Measurements from ENCODE around the gene GRAMD1A. TPM values are rescaled to one million over a fixed set of nuclear protein-coding genes. Genes with fewer than 3 reads are reported as not detected.

Gene GRAMD1A
- polyA plus RNA-seq (2013), result 78.3 TPM

- Histone ChIP-seq H3K4me3 (ENCODE audit: control insufficient read depth in 1 of 7, extremely low read depth in 1 of 7, insufficient read depth in 4 of 7, low read depth in 2 of 7, low read length in 6 of 7) (peak within 1 kb of the TSS; percentile 50 to 85 (median 75)), H3K4me1 (ENCODE audit: control extremely low read depth in 1 of 4, control insufficient read depth in 4 of 4, insufficient read depth in 4 of 4, low read length in 3 of 4) (peaks cover 25 to 88% (median 79%) of the 10 kb centered on the region in 4 experiments), H3K27me3 (replicated peaks in 2 of 5; ENCODE audit: control insufficient read depth in 4 of 5, insufficient read depth in 5 of 5, low read length in 4 of 5) (no peaks in the 10 kb centered on the region), H3K9me3 (ENCODE audit: control extremely low read depth in 1 of 5, control insufficient read depth in 4 of 5, insufficient read depth in 2 of 5, low read depth in 1 of 5, low read length in 4 of 5) (peaks cover 0 to 4% (median 0%) of the 10 kb centered on the region in 5 experiments), H3K27ac (ENCODE audit: insufficient read depth in 1 of 2, low read depth in 1 of 2, low read length in 2 of 2, poor library complexity in 1 of 2, severe bottlenecking in 2 of 2) (peak within 1 kb of the TSS; percentile 83 to 93), H3K36me3 (ENCODE audit: control insufficient read depth in 4 of 4, insufficient read depth in 4 of 4, low read length in 3 of 4) (peaks cover 0 to 20% (median 12%) of the 10 kb centered on the region in 4 experiments)
- ChIA-PET POLR2A (interaction anchor here (0.7 to 3.2 kb wide), 6 partner anchors 14 to 44 kb away, joined by 3 to 13 read pairs (median 4); partner anchors contain the start of genes SCN1B and ZNF792), CTCF (interaction anchor here (0.6 to 3.1 kb wide), 5 partner anchors 9 to 180 kb away, joined by 3 to 10 read pairs (median 3); no protein-coding TSS in a partner anchor)
- WGBS (ENCODE audit: insufficient coverage), result under 1% methylated on average over 21 of the region's 45 CpGs
- peak; percentile 63 to 82 (median 73) for DNase-seq
These were observed at the start of gene GRAMD1A for GRCh38 chr19:34999498-35000337. Gene GRAMD1A (plus strand): TSS chr19:35000323. CDS start chr19:35000479, 156 bp downstream.

DNA sequence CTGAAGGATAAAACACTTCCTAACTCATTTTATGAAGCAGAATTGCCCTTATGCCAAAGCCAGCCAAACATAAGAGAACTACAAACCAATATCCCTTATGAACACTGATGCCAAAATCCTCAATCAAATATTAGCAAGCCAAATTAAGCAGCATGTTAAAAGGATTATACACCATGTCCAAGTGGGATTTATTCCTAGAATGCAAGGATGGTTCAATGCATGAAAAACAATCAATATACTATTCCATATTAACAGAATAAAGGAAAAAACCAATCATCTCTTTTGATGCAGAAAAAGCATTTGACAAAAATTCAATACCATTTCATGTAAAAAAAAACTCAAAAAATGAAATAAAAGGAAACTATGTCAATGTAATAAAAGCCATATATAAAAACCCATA lies 47.0 kb upstream of the GRAMD1A start:
- Histone ChIP-seq H3K36me3 (ENCODE audit: control insufficient read depth in 4 of 4, insufficient read depth in 4 of 4, low read length in 3 of 4) (peaks cover 31 to 85% (median 36%) of the 10 kb centered on the region in 4 experiments), H3K4me3 (ENCODE audit: control insufficient read depth in 1 of 7, extremely low read depth in 1 of 7, insufficient read depth in 4 of 7, low read depth in 2 of 7, low read length in 6 of 7) (no peak overlapping the region), H3K9me3 (ENCODE audit: control extremely low read depth in 1 of 5, control insufficient read depth in 4 of 5, insufficient read depth in 2 of 5, low read depth in 1 of 5, low read length in 4 of 5) (peaks cover 30 to 91% (median 41%) of the 10 kb centered on the region in 5 experiments), H3K27ac (ENCODE audit: insufficient read depth in 1 of 2, low read depth in 1 of 2, low read length in 2 of 2, poor library complexity in 1 of 2, severe bottlenecking in 2 of 2) (no peak overlapping the region), H3K27me3 (replicated peaks in 2 of 5; ENCODE audit: control insufficient read depth in 4 of 5, insufficient read depth in 5 of 5, low read length in 4 of 5) (no peaks in the 10 kb centered on the region), H3K4me1 (ENCODE audit: control extremely low read depth in 1 of 4, control insufficient read depth in 4 of 4, insufficient read depth in 4 of 4, low read length in 3 of 4) (no peaks in the 10 kb centered on the region)
- CTCF ChIA-PET, result no interaction called here
- POLR2A ChIA-PET, result no interaction called here
- peak in 1 of 3 donors; percentile 41 for DNase-seq

DNA sequence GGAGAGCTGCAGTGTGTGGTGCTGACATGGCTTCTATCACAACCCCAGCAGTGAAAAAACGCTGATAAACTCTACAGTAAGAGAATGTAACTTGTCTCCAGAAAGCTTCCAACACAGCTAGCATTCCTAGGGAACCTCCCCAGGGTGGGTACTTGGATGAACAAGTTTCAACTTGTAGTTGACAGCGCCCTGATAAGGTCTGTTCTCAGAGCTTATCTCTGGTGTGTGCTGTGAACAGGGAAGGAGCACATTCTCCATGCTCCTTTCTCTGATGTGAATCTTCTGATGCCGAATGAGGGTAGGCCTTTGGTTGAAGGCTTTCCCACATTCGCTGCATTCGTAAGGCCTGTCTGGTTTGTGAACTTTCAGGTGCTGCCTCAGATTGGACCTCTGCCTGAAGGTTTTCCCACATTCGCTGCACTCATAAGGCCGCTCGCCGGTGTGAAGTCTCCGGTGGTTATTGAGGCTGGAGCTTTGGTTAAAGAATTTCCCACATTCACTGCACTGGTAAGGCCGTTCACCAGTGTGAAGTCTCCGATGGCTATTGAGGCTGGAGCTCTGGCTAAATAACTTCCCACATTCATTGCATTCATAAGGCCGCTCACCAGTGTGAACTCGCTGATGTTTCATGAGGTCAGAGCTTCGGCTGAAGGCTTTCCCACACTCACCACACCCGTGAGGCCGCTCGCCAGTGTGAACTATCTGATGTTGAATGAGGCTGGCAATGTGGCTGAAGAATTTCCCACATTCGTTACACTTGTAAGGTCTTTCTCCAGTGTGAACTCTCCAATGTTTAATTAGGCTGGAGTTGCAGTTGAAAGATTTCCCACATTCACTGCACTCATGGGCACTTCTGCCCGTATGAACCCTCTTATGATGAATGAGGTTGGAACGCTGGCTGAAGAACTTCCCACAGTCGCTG lies 42.0 kb upstream of the GRAMD1A start:
- ChIA-PET POLR2A (no interaction called here), CTCF (no interaction called here)
- peaks cover 17 to 86% (median 64%) of the 10 kb centered on the region in 5 experiments for H3K9me3 ChIP-seq (ENCODE audit: control extremely low read depth in 1 of 5, control insufficient read depth in 4 of 5, insufficient read depth in 2 of 5, low read depth in 1 of 5, low read length in 4 of 5)
- peaks cover 41 to 82% (median 57%) of the 10 kb centered on the region in 4 experiments for H3K36me3 ChIP-seq (ENCODE audit: control insufficient read depth in 4 of 4, insufficient read depth in 4 of 4, low read length in 3 of 4)
- H3K4me1 ChIP-seq (ENCODE audit: control extremely low read depth in 1 of 4, control insufficient read depth in 4 of 4, insufficient read depth in 4 of 4, low read length in 3 of 4), result peaks cover 4 to 16% (median 13%) of the 10 kb centered on the region in 4 experiments
- 98% methylated on average over 14 of the region's 22 CpGs for WGBS (ENCODE audit: insufficient coverage)
- H3K4me3 ChIP-seq (ENCODE audit: control insufficient read depth in 1 of 7, extremely low read depth in 1 of 7, insufficient read depth in 4 of 7, low read depth in 2 of 7, low read length in 6 of 7), result peak overlapping the region in 2 of 7 experiments; percentile 37 to 62
- no peaks in the 10 kb centered on the region for H3K27me3 ChIP-seq (replicated peaks in 2 of 5; ENCODE audit: control insufficient read depth in 4 of 5, insufficient read depth in 5 of 5, low read length in 4 of 5)
- peak in 1 of 3 donors; percentile 30 for DNase-seq
- no peak overlapping the region for H3K27ac ChIP-seq (ENCODE audit: insufficient read depth in 1 of 2, low read depth in 1 of 2, low read length in 2 of 2, poor library complexity in 1 of 2, severe bottlenecking in 2 of 2)

GRCh38 chr19:34959021-34959420 lies 41.1 kb upstream of the GRAMD1A start:
- ChIA-PET CTCF (no interaction called here), POLR2A (no interaction called here)
- no peaks in the 10 kb centered on the region for H3K27me3 ChIP-seq (replicated peaks in 2 of 5; ENCODE audit: control insufficient read depth in 4 of 5, insufficient read depth in 5 of 5, low read length in 4 of 5)
- H3K27ac ChIP-seq (ENCODE audit: insufficient read depth in 1 of 2, low read depth in 1 of 2, low read length in 2 of 2, poor library complexity in 1 of 2, severe bottlenecking in 2 of 2), result no peak overlapping the region
- DNase-seq, result no peak
- peak overlapping the region in 2 of 7 experiments; percentile 37 to 62 for H3K4me3 ChIP-seq (ENCODE audit: control insufficient read depth in 1 of 7, extremely low read depth in 1 of 7, insufficient read depth in 4 of 7, low read depth in 2 of 7, low read length in 6 of 7)
- H3K36me3 ChIP-seq (ENCODE audit: control insufficient read depth in 4 of 4, insufficient read depth in 4 of 4, low read length in 3 of 4), result peaks cover 36 to 73% (median 57%) of the 10 kb centered on the region in 4 experiments
- H3K9me3 ChIP-seq (ENCODE audit: control extremely low read depth in 1 of 5, control insufficient read depth in 4 of 5, insufficient read depth in 2 of 5, low read depth in 1 of 5, low read length in 4 of 5), result peaks cover 17 to 77% (median 64%) of the 10 kb centered on the region in 5 experiments
- WGBS (ENCODE audit: insufficient coverage), result 67% methylated on average over 3 of the region's 7 CpGs
- H3K4me1 ChIP-seq (ENCODE audit: control extremely low read depth in 1 of 4, control insufficient read depth in 4 of 4, insufficient read depth in 4 of 4, low read length in 3 of 4), result peaks cover 4 to 19% (median 17%) of the 10 kb centered on the region in 4 experiments

GRCh38 chr19:34960103-34960805 lies 39.9 kb upstream of the GRAMD1A start:
- Histone ChIP-seq H3K4me3 (ENCODE audit: control insufficient read depth in 1 of 7, extremely low read depth in 1 of 7, insufficient read depth in 4 of 7, low read depth in 2 of 7, low read length in 6 of 7) (peak overlapping the region in 2 of 7 experiments; percentile 62 to 83), H3K27ac (ENCODE audit: insufficient read depth in 1 of 2, low read depth in 1 of 2, low read length in 2 of 2, poor library complexity in 1 of 2, severe bottlenecking in 2 of 2) (no peak overlapping the region), H3K4me1 (ENCODE audit: control extremely low read depth in 1 of 4, control insufficient read depth in 4 of 4, insufficient read depth in 4 of 4, low read length in 3 of 4) (peaks cover 4 to 22% (median 18%) of the 10 kb centered on the region in 4 experiments), H3K36me3 (ENCODE audit: control insufficient read depth in 4 of 4, insufficient read depth in 4 of 4, low read length in 3 of 4) (peaks cover 33 to 65% (median 57%) of the 10 kb centered on the region in 4 experiments), H3K9me3 (ENCODE audit: control extremely low read depth in 1 of 5, control insufficient read depth in 4 of 5, insufficient read depth in 2 of 5, low read depth in 1 of 5, low read length in 4 of 5) (peaks cover 14 to 69% (median 64%) of the 10 kb centered on the region in 5 experiments), H3K27me3 (replicated peaks in 2 of 5; ENCODE audit: control insufficient read depth in 4 of 5, insufficient read depth in 5 of 5, low read length in 4 of 5) (no peaks in the 10 kb centered on the region)
- POLR2A ChIA-PET, result no interaction called here
- 98% methylated on average over 8 of the region's 8 CpGs for WGBS (ENCODE audit: insufficient coverage)
- DNase-seq, result no peak
- CTCF ChIA-PET, result interaction anchor here (1.0 to 1.2 kb wide), 2 partner anchors 11 to 29 kb away, joined by 3 to 4 read pairs; no protein-coding TSS in a partner anchor

GRCh38 chr19:34960940-34961679 lies 39.0 kb upstream of the GRAMD1A start:
- POLR2A ChIA-PET, result no interaction called here
- CTCF ChIA-PET, result interaction anchor here (0.8 to 1.2 kb wide), 4 partner anchors 11 to 52 kb away, joined by 3 to 4 read pairs (median 3); no protein-coding TSS in a partner anchor
- no peak for DNase-seq
- Histone ChIP-seq H3K4me3 (ENCODE audit: control insufficient read depth in 1 of 7, extremely low read depth in 1 of 7, insufficient read depth in 4 of 7, low read depth in 2 of 7, low read length in 6 of 7) (peak overlapping the region in 3 of 7 experiments; percentile 83 to 94 (median 89)), H3K27me3 (replicated peaks in 2 of 5; ENCODE audit: control insufficient read depth in 4 of 5, insufficient read depth in 5 of 5, low read length in 4 of 5) (no peaks in the 10 kb centered on the region), H3K4me1 (ENCODE audit: control extremely low read depth in 1 of 4, control insufficient read depth in 4 of 4, insufficient read depth in 4 of 4, low read length in 3 of 4) (peaks cover 4 to 22% (median 18%) of the 10 kb centered on the region in 4 experiments), H3K36me3 (ENCODE audit: control insufficient read depth in 4 of 4, insufficient read depth in 4 of 4, low read length in 3 of 4) (peaks cover 33 to 58% (median 53%) of the 10 kb centered on the region in 4 experiments), H3K27ac (ENCODE audit: insufficient read depth in 1 of 2, low read depth in 1 of 2, low read length in 2 of 2, poor library complexity in 1 of 2, severe bottlenecking in 2 of 2) (peak overlapping the region in 1 of 2 experiments; percentile 86), H3K9me3 (ENCODE audit: control extremely low read depth in 1 of 5, control insufficient read depth in 4 of 5, insufficient read depth in 2 of 5, low read depth in 1 of 5, low read length in 4 of 5) (peaks cover 12 to 62% (median 58%) of the 10 kb centered on the region in 5 experiments)
- 94% methylated on average over 9 of the region's 12 CpGs for WGBS (ENCODE audit: insufficient coverage)
